Measurements from ENCODE around the gene PCDH9.

The PCDH9 gene

GRCh38 chr13:66415444-66415843 is 814.7 kb downstream of the PCDH9 start:
- DNase-seq: no peak

- no peak for DNase-seq
These were observed 815.9 kb downstream of the PCDH9 start for GRCh38 chr13:66414066-66414800.

DNA sequence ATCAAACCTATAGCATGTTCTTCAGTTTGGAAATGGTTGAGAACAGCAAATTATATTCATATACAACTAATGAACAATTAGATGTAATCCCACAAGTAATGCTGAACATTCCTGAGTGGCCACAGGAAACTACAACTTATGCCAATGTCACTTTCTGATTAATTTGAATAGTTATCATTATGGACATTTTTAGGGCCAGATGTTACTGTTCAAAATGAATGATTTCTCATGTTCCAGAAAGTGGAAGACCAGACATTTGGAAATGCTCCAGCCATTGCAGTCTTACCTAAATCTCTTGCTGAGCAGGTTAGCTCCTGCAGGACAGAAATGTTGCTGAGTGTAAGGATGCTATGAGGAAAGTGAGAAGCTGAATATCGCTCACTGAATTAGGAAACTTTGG is 819.8 kb downstream of the PCDH9 start:
- no peak for DNase-seq

DNA sequence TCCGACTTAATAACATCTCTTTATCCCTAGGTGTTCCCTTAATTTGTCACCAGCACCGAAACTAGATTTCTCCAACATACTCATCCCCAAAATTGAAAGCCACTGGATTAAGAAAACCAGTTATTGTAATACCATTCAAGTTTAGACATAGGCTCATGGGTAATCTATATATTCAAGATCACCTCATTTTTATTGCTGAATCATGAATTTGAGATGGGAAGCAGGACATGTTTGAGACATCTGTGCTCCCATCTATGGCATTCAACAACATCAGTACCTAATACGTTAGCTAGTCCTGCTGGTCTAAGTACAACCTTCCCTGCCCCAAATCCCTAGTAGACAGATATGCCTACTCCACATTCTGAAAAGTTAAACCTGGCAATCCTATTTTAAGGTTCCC is 820.6 kb downstream of the PCDH9 start:
- DNase-seq: no peak

DNA sequence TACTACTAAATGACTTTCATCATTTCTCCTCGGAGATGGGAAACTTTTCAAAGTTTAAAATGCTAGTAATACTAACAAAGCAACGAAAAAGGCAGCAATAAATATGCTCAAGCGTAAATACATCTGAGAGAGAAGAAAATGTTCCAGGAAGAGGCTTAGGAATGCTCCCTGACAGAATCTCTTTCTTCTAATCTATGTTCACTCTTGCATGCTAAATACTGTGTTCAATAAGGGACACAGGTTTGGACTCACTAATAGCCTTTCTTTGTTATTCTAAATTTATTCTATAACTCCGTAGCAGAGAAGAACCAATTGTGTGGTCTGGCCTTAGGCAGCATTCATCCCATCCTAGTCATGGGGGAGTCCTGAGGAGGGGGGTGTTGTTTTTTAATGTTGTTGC is 823.0 kb downstream of the PCDH9 start:
- no peak for DNase-seq

DNA sequence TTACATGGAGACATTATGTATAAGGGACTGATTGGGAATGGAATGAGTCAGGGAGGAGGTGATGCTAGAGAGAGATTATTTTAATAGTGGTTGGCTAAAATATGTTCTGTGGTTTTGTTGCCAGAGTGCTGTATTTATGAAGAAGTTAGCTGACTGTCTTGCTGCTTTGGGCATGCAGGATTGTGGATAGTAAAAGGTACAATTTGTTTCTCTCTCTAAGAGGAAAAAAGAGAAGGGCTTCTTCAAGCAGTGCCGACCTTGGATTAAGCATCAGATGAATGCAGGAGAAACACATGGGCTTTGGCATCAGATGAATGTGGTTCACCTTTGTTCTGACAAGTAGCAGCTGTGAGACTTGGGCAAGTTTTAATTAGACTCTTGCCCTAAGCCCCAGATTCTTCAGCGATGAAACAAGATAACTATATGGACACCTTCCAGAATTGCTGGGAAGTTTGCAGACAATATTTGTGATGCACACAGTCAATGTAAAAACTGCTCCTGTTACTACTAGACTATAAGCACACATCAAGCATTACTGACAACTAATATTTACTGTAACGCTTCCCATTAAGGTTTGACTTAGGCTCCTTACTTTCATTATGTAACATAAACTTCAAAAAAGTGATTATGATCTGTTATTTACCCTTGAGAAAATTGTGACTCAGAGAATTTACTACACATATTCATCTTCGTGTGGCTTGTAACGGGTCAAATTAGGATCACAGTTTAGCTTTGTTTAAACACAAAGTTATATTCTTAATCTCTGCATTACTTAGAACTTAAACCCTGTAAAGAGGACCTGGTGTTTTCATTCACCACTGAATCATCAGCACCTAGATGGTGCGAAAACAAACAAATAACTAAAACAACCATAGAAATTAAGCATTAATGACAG is 824.0 kb downstream of the PCDH9 start:
- DNase-seq: no peak

DNA sequence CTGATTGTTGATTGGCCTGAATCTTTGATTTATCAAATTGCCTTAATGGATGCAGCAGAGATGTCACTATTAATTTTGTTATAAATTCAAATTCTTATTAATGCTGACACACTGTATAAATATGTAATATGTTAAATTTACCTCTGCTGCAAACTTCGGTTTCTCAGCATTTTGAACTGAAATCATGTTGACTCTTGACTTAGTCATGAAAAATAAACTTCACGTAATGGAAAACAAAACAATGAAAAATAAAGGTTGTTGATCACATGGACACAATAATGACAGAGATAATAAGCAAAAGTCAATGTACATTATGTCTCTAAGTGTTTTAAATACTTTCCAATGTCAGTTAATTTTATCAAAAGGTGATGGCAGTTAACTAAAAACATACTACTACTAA is 827.6 kb downstream of the PCDH9 start:
- no peak for DNase-seq

DNA sequence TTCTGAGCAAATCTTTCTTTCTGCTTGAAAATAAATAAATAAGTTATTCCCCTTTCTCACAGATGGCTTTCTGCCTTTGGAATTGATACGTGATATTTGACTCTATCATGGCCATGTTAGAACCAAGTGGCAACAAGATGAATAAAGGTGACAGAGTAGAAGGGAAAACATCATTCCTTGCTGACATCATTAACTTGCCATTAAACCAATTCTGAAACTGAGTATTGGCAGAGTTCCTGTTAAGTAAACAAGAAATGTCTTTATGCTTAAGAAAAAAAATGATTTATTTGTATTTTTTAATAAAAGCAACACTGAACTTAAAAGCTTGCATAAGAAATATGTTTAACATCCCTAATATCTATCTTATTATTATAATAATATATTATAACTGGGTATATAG is 828.1 kb downstream of the PCDH9 start:
- no peak for DNase-seq

GRCh38 chr13:66400292-66400691 is 829.8 kb downstream of the PCDH9 start:
- DNase-seq: no peak

GRCh38 chr13:66399873-66400272 is 830.3 kb downstream of the PCDH9 start:
- DNase-seq: no peak

- DNase-seq: no peak
These were observed 833.0 kb downstream of the PCDH9 start for GRCh38 chr13:66397133-66397532.

- no peak for DNase-seq
These were observed 838.8 kb downstream of the PCDH9 start for GRCh38 chr13:66391322-66391721.

DNA sequence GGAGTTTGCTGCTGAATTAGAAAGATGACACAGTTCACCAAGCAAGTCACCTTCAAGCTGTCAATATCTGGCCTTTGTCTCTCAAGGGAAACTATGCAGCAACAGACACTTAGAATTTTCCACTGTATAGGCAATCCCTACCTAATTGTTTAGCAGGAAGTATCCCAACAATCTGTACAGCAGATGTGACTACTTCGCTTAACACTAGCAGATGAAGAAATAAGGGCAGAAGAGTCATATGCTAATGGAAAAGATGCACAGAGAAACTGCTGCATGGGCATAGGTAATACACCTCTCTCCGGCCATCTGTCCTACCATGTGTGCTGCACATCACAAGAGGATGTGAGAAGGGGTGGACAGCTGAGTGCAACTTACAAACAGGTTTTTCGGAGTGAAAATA is 851.2 kb downstream of the PCDH9 start:
- DNase-seq: no peak

GRCh38 chr13:66377569-66377968 is 852.6 kb downstream of the PCDH9 start:
- no peak for DNase-seq

- no peak for DNase-seq
These were observed 854.4 kb downstream of the PCDH9 start for GRCh38 chr13:66375756-66376155.

- DNase-seq: no peak
These were observed 860.5 kb downstream of the PCDH9 start for GRCh38 chr13:66369666-66370065.

GRCh38 chr13:66367356-66367755 is 862.8 kb downstream of the PCDH9 start:
- DNase-seq: no peak

- no peak for DNase-seq
These were observed 865.0 kb downstream of the PCDH9 start for GRCh38 chr13:66365101-66365500.

DNA sequence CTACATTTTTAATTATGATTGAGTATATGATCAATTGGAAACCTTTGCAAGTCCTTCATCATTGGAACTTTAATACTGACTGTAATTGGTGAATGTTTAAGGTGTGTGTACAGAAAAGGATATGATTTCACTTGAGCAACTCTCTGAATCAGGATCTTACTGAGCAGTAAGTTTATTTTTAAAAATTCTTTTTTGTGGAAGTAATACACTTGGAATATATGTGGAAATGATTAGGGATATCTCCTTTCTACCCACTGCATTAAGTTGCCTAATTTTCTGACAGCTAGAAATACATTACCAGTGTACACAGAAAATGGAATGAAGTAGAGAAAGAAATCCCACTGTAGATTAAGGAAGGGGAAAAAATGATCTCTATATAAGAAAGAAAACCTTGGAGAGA is 865.8 kb downstream of the PCDH9 start:
- no peak for DNase-seq

DNA sequence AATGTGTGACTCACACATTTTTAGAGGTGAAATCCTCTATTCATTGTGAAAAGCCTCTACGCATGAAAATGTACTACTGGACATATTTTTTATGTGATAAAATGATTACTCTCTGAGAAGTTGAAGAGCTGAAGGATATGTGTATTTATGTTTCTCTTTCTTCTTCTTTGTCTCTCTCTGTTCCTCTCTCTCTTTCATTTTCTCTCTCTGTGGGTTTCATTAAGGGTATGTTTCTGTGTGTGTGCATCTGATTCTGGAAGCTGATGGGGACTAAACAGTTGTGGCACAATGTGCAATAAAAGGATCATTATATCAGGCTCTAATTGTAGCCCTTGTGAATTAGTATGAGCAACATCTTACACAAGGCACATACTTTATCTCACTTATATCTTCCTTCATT is 867.7 kb downstream of the PCDH9 start:
- no peak for DNase-seq

DNA sequence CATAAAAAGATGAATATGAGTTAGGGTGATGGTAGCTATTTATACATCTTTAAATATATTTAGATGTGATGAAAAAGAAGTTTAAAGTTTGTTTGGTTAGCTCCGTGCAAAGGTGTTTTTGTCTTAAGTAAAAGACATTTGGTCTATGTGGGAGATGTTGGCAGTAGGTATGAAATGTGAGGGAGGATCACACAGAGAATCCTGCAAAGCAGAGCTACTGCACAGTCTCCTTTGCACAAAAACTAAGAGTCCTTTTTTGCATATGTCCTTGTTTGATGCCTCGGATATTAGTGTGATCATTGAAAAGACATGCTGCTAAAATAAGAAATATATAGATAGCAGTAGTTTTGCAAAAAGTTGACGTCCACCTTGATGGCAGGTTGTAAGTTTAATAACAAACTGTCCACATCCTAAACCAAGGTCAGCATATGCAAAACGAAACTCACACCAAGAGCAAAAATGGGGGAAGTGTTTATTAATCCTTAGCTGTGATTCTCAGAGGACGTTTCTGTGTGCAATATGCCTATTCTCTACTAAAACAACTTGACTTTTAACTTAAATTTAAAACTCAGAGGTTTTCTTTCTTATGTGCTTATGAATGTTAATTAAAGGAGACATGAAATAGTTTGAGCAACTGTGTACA is 870.1 kb downstream of the PCDH9 start:
- DNase-seq: no peak

DNA sequence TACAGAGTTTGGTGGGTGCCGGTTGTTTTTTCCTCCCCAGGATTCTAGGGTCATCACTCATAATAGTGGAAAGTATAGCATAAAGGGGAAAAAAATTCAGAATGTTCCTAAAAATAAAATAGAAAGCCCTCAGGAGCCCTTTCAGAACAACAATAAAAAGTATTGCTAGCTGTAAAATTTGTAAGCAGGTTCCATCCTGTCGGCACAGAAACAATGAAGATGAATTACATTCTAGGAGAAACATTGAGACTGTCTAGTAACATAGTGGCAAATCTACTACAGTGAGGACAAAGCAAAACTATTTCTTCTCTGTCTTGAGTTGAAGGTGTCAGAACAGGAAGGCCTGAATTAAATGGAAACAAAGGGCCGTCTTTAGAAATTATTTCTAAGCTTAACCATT is 870.7 kb downstream of the PCDH9 start:
- DNase-seq: no peak

GRCh38 chr13:66358564-66358963 is 871.6 kb downstream of the PCDH9 start:
- DNase-seq: no peak

DNA sequence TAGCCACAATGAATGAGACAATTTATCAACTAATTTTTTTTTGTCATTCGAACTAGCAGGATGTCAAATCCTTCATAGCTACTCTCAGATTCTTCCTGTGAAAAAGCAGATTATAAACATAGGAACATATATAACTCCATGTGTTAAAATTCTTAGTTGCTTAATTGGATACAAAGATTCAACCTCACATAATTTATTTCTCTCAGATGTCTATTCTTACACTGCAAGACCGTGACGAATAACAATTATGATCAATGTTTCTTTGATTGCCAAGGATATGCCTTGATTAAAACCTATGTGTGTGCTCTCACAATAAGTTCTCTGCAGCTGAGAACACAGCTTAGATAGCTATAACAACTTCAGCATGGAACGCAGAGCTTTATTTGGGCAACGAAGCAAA is 872.7 kb downstream of the PCDH9 start:
- no peak for DNase-seq
